ENCODE results near the gene NPBWR2. TPM values are rescaled to one million over a fixed set of nuclear protein-coding genes. Genes with fewer than 3 reads are reported as not detected.

The NPBWR2 gene
- polyA plus RNA-seq, 1 of the 3 experiments (the other 2 are of a cell fraction): not detected

DNA sequence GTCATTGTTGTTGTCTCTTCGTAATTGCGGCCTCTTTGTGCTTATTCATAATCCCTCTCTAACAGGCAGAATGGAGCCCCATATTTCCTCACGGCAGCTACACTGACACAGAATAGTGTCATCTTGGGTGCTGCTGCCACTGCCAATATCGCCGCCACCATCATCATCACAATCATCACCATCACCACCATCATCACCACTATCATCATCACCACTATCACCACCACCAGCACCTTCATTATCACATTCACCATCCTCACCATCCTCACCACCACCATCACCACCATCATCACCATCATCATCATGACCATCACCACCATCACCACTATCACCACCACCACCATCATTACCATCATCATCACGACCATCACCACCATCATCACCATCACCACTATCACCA is 10.8 kb downstream of the NPBWR2 start:
- CTCF ChIA-PET: interaction anchor here (0.9 to 1.8 kb wide), 3 partner anchors 10 to 24 kb away, joined by 3 to 8 read pairs (median 3); partner anchors contain the start of genes LKAAEAR1 and NPBWR2

DNA sequence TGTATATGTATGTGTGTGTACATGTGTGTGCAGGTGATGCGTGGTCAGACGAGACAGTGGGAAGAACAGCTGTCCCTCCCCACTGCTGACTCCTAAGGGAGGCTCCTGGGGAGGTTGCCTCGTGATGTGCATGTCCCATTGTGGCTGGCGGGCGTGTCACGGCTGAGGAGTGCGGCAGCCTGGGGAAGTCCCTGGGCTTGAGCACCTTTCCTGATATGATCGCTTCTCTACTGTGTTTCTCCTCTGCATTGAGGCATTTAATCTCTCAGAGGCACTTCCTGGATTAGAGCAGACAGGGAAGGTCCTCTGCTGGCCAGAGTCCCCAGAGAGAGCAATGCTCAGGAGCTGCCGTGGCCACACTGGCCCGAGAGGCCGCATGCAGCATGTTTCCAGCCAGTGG is 11.4 kb downstream of the NPBWR2 start:
- Histone ChIP-seq H3K79me2 (ENCODE audit: insufficient read depth) (no peaks in the 10 kb centered on the region), H3K4me2 (no peak overlapping the region), H3K27me3 (ENCODE audit: insufficient read depth) (no peaks in the 10 kb centered on the region), H3F3A (replicated peaks; ENCODE audit: insufficient read depth) (no peaks in the 10 kb centered on the region), H3K4me3 (ENCODE audit: low read depth in 2 of 2, low read length in 1 of 2) (no peak overlapping the region), H3K9me2 (no peaks in the 10 kb centered on the region), H3K9me3 (no peaks in the 10 kb centered on the region), H4K20me1 (ENCODE audit: insufficient read depth) (no peaks in the 10 kb centered on the region), H2AFZ (ENCODE audit: low read depth) (no peak overlapping the region), H3K27ac (ENCODE audit: low read depth in 2 of 2, low read length in 1 of 2) (no peak overlapping the region), H3K4me1 (ENCODE audit: control insufficient read depth in 1 of 2, insufficient read depth in 2 of 2, low read depth in 1 of 2, low read length in 1 of 2) (peaks cover 0 to 17% of the 10 kb centered on the region in 2 experiments; a peak in 1 of 4 replicates), H3K36me3 (replicated peaks in 1 of 2; ENCODE audit: control insufficient read depth in 1 of 2, insufficient read depth in 2 of 2, low read length in 1 of 2) (no peaks in the 10 kb centered on the region), H3K9ac (no peak overlapping the region)
- DNase-seq: no peak
- ChIA-PET POLR2A (no interaction called here), CTCF (interaction anchor here (0.9 to 1.8 kb wide), 3 partner anchors 11 to 24 kb away, joined by 3 to 8 read pairs (median 3); partner anchors contain the start of genes LKAAEAR1 and NPBWR2)
- 89% methylated on average over 8 of the region's 11 CpGs for WGBS (ENCODE audit: low lambda C conversion rate)
- TF ChIP-seq SMC3 (IDR thresholded peaks at IDR 0.05; ENCODE audit: low read depth, low read length) (no peak), NRF1 (IDR thresholded peaks at IDR 0.05; ENCODE audit: low read depth, low read length) (no peak)

More for the DNA sequence above, 10.8 kb downstream of the NPBWR2 start:
- no peaks in the 10 kb centered on the region for H4K20me1 ChIP-seq (ENCODE audit: insufficient read depth)
- H3K27ac ChIP-seq (ENCODE audit: low read depth in 2 of 2, low read length in 1 of 2): no peak overlapping the region
- TF ChIP-seq RXRA (IDR thresholded peaks at IDR 0.05; ENCODE audit: borderline replicate concordance, low read depth) (no peak), SIN3A (IDR thresholded peaks at IDR 0.05; ENCODE audit: borderline replicate concordance, low read depth, low read length) (no peak), SMC3 (IDR thresholded peaks at IDR 0.05; ENCODE audit: low read depth, low read length) (no peak), YY1 (IDR thresholded peaks at IDR 0.05; ENCODE audit: low read depth) (no peak), POLR2AphosphoS5 (IDR thresholded peaks at IDR 0.05; ENCODE audit: low read depth, low read length) (no peak)
- TF ChIP-seq, protein P1, sequence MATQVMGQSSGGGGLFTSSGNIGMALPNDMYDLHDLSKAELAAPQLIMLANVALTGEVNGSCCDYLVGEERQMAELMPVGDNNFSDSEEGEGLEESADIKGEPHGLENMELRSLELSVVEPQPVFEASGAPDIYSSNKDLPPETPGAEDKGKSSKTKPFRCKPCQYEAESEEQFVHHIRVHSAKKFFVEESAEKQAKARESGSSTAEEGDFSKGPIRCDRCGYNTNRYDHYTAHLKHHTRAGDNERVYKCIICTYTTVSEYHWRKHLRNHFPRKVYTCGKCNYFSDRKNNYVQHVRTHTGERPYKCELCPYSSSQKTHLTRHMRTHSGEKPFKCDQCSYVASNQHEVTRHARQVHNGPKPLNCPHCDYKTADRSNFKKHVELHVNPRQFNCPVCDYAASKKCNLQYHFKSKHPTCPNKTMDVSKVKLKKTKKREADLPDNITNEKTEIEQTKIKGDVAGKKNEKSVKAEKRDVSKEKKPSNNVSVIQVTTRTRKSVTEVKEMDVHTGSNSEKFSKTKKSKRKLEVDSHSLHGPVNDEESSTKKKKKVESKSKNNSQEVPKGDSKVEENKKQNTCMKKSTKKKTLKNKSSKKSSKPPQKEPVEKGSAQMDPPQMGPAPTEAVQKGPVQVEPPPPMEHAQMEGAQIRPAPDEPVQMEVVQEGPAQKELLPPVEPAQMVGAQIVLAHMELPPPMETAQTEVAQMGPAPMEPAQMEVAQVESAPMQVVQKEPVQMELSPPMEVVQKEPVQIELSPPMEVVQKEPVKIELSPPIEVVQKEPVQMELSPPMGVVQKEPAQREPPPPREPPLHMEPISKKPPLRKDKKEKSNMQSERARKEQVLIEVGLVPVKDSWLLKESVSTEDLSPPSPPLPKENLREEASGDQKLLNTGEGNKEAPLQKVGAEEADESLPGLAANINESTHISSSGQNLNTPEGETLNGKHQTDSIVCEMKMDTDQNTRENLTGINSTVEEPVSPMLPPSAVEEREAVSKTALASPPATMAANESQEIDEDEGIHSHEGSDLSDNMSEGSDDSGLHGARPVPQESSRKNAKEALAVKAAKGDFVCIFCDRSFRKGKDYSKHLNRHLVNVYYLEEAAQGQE (IDR thresholded peaks at IDR 0.05; ENCODE audit: low read depth, low read length): no peak
- TF ChIP-seq, protein P2, sequence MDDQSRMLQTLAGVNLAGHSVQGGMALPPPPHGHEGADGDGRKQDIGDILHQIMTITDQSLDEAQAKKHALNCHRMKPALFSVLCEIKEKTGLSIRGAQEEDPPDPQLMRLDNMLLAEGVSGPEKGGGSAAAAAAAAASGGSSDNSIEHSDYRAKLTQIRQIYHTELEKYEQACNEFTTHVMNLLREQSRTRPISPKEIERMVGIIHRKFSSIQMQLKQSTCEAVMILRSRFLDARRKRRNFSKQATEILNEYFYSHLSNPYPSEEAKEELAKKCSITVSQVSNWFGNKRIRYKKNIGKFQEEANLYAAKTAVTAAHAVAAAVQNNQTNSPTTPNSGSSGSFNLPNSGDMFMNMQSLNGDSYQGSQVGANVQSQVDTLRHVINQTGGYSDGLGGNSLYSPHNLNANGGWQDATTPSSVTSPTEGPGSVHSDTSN (IDR thresholded peaks at IDR 0.05): no peak
- no peaks in the 10 kb centered on the region for H3K27me3 ChIP-seq (ENCODE audit: insufficient read depth)
- H3F3A ChIP-seq (replicated peaks; ENCODE audit: insufficient read depth): no peaks in the 10 kb centered on the region
- peaks cover 0 to 14% of the 10 kb centered on the region in 2 experiments; a peak in 1 of 4 replicates for H3K4me1 ChIP-seq (ENCODE audit: control insufficient read depth in 1 of 2, insufficient read depth in 2 of 2, low read depth in 1 of 2, low read length in 1 of 2)
- H2AFZ ChIP-seq (ENCODE audit: low read depth): no peak overlapping the region
- no peaks in the 10 kb centered on the region for H3K36me3 ChIP-seq (replicated peaks in 1 of 2; ENCODE audit: control insufficient read depth in 1 of 2, insufficient read depth in 2 of 2, low read length in 1 of 2)
- no peaks in the 10 kb centered on the region for H3K9me3 ChIP-seq
- POLR2A ChIA-PET: no interaction called here
- no peak overlapping the region for H3K4me2 ChIP-seq
- H3K79me2 ChIP-seq (ENCODE audit: insufficient read depth): no peaks in the 10 kb centered on the region
- H3K9me2 ChIP-seq: no peaks in the 10 kb centered on the region
- H3K4me3 ChIP-seq (ENCODE audit: low read depth in 2 of 2, low read length in 1 of 2): no peak overlapping the region
- DNase-seq: no peak
- H3K9ac ChIP-seq: no peak overlapping the region
- 75% methylated on average over 6 of the region's 6 CpGs for WGBS (ENCODE audit: low lambda C conversion rate)

Measured in SK-N-SH (cell line).